HepG2 (cell line): ENCODE results near the gene TATDN3. TPM values are rescaled to one million over a fixed set of nuclear protein-coding genes. Genes with fewer than 3 reads are reported as not detected.

Experiments
- ATAC-seq: fragments of 200-7000 bp; cut with Tn5 transposase; 3 replicates; pipeline ENCODE4 v1.9.1; 2020; ENCODE audit warnings: mild to moderate bottlenecking, moderate library complexity
- BruUV-seq: library from RNA; stranded (reverse); fragments of 400-500 nt; replicated peaks from 2 replicates; lab custom pipeline; 2021; lab: Mats Ljungman, UMichigan
- CTCF ChIA-PET: fragments of 300-600 bp; formaldehyde crosslinking; extraction: SDS; loops from one replicate; lab custom pipeline; 2021; ENCODE audit warnings: low total read pairs, inconsistent platforms, low intra/inter-chr PET ratio; lab: Yijun Ruan, JAX
- POLR2A ChIA-PET: fragments of 350-600 bp; sonication (Branson Sonifier 250); formaldehyde crosslinking; loops from one replicate; lab custom pipeline; 2020; ENCODE audit warnings: antibody characterized with exemption, inconsistent platforms; lab: Yijun Ruan, JAX
- DNase-seq: peaks from one replicate; pipeline ENCODE4 v3.0.0-alpha.2; 2015; ENCODE audit warnings: low spot score
- FAIRE-seq: peaks from 3 replicates; lab custom pipeline; 2011; peaks lifted over from hg19 to GRCh38; lab: Jason Lieb, UNC
- H2AFZ ChIP-seq: one replicate; pipeline ENCODE4 v1.6.1; 2011; ENCODE audit warnings: low read length, inconsistent platforms
- H3K27ac ChIP-seq: fragments of 300-600 bp; 3 replicates; pipeline ENCODE4 v1.8.0; 2011; ENCODE audit warnings: mixed run types, mild to moderate bottlenecking, mixed read lengths, low read length, inconsistent platforms; ENCODE audit not compliant: insufficient read depth; ENCODE audit errors: extremely low read length
- H3K27me3 ChIP-seq, 2 experiments: fragments of 200-600 bp in 1 of 2; 2 replicates in 1 of 2; 3 replicates in 1 of 2; pipeline versions ENCODE4 v1.6.0 to v1.8.0; 2011; ENCODE audit warnings: low read length in 2 of 2, mild to moderate bottlenecking in 2 of 2, moderate library complexity in 2 of 2, inconsistent platforms in 1 of 2; ENCODE audit not compliant: insufficient read depth in 2 of 2, control insufficient read depth in 1 of 2
- H3K36me3 ChIP-seq, 2 experiments: fragments of 200-600 bp in 1 of 2; replicated peaks in 1 of 2; 2 replicates in 1 of 2; 3 replicates in 1 of 2; pipeline versions ENCODE4 v1.5.1 to v1.8.0; 2011; ENCODE audit warnings: low read length in 2 of 2, inconsistent platforms in 1 of 2; ENCODE audit not compliant: insufficient read depth in 2 of 2, control insufficient read depth in 1 of 2
- H3K4me1 ChIP-seq: 2 replicates; pipeline ENCODE4 v1.5.1; 2012; ENCODE audit warnings: low read length, inconsistent platforms; ENCODE audit not compliant: insufficient read depth
- H3K4me2 ChIP-seq: 2 replicates; pipeline ENCODE4 v1.6.0; 2011; ENCODE audit warnings: low read depth, low read length, inconsistent platforms
- H3K4me3 ChIP-seq, 3 experiments: fragments of 200-600 bp in 1 of 3; sonication (generic), shearing (Covaris generic) in 1 of 3; replicated peaks in 1 of 3; 2 replicates each; pipeline ENCODE4 v1.5.1; 2011 to 2016; ENCODE audit warnings: low read length in 3 of 3, inconsistent platforms in 2 of 3, low read depth in 2 of 3, mild to moderate bottlenecking in 2 of 3, control low read depth in 1 of 3, mixed read lengths in 1 of 3; ENCODE audit not compliant: insufficient read depth in 1 of 3
- H3K79me2 ChIP-seq: one replicate; pipeline ENCODE4 v1.6.1; 2011; ENCODE audit warnings: low read length, inconsistent platforms; ENCODE audit not compliant: insufficient read depth
- H3K9ac ChIP-seq: 2 replicates; pipeline ENCODE4 v1.6.0; 2011; ENCODE audit warnings: mild to moderate bottlenecking, low read depth, low read length, inconsistent platforms; ENCODE audit not compliant: insufficient read depth
- H3K9me3 ChIP-seq: 2 replicates; pipeline ENCODE4 v1.5.1; 2012; ENCODE audit warnings: mild to moderate bottlenecking, low read length
- H4K20me1 ChIP-seq: 2 replicates; pipeline ENCODE4 v1.6.0; 2011; ENCODE audit warnings: inconsistent platforms, mild to moderate bottlenecking, low read length, moderate library complexity; ENCODE audit not compliant: insufficient read depth
- EP300 ChIP-seq, 3 experiments: sonication (generic) in 1 of 3; formaldehyde crosslinking in 1 of 3; IDR thresholded peaks; 2 replicates each; pipeline versions ENCODE4 v1.5.1 to v1.6.1; 2011 to 2020; ENCODE audit warnings: low read depth in 2 of 3, low read length in 2 of 3, borderline replicate concordance in 1 of 3, improper control_type of control experiment in 1 of 3, mild to moderate bottlenecking in 1 of 3, missing genetic modification reagents in 1 of 3, moderate library complexity in 1 of 3
- GTF2F1 ChIP-seq: fragments of 150-350 bp; IDR thresholded peaks from 2 replicates; pipeline ENCODE4 v1.6.1; 2014; ENCODE audit warnings: low read length
- HMG20A ChIP-seq: IDR thresholded peaks from 2 replicates; pipeline ENCODE4 v1.6.1; 2016; ENCODE audit warnings: borderline replicate concordance
- HNF4A ChIP-seq: sonication (generic); formaldehyde crosslinking; IDR thresholded peaks from 2 replicates; pipeline ENCODE4 v1.4.0; 2020; ENCODE audit warnings: missing genetic modification reagents
- MED13 ChIP-seq: sonication (generic); formaldehyde crosslinking; IDR thresholded peaks from 2 replicates; pipeline ENCODE4 v1.5.0; 2020; ENCODE audit warnings: missing genetic modification reagents
- PCBP1 ChIP-seq: fragments of 200-400 bp; formaldehyde crosslinking; IDR thresholded peaks from 2 replicates; pipeline ENCODE4 v1.6.1; 2017; ENCODE audit warnings: mild to moderate bottlenecking, low read depth, low read length, borderline replicate concordance
- RELA ChIP-seq: sonication (generic); formaldehyde crosslinking; IDR thresholded peaks from 2 replicates; pipeline ENCODE4 v1.4.0; 2020; ENCODE audit warnings: missing genetic modification reagents
- RNF219 ChIP-seq: sonication (generic); formaldehyde crosslinking; IDR thresholded peaks from 2 replicates; pipeline ENCODE4 v1.5.0; 2020; ENCODE audit warnings: mild to moderate bottlenecking, missing genetic modification reagents
- TCF7 ChIP-seq: sonication (generic); IDR thresholded peaks from 2 replicates; pipeline ENCODE4 v1.6.1; 2016; ENCODE audit warnings: antibody characterized with exemption, low read depth
- ZBTB40 ChIP-seq, 2 experiments: fragments of 450-650 bp in 1 of 2; sonication (generic) in 1 of 2; formaldehyde crosslinking in 1 of 2; IDR thresholded peaks; 2 replicates each; pipeline versions ENCODE4 v1.6.1 to v1.8.0; 2016 to 2022; ENCODE audit warnings: antibody characterized with exemption in 1 of 2, mild to moderate bottlenecking in 1 of 2, missing genetic modification reagents in 1 of 2
- ZNF260 ChIP-seq: sonication (generic); formaldehyde crosslinking; IDR thresholded peaks from 2 replicates; pipeline ENCODE4 v1.4.0; 2020; ENCODE audit warnings: missing genetic modification reagents, low read depth, mild to moderate bottlenecking, borderline replicate concordance
- ZNF333 ChIP-seq: sonication (generic); formaldehyde crosslinking; IDR thresholded peaks from 2 replicates; pipeline ENCODE4 v1.4.0; 2020; ENCODE audit warnings: mild to moderate bottlenecking, missing genetic modification reagents, borderline replicate concordance
- WGBS: methylation state at CpG from one replicate; pipeline ENCODE4 v1.1.6; 2017; ENCODE audit warnings: low lambda C conversion rate; 5-methylcytosine and 5-hydroxymethylcytosine counted together
- in situ Hi-C: cut with HindIII; loops from 2 replicates; pipeline ENCODE4 v1.10.0; 2017; ENCODE audit warnings: low pct_unique_long_range_greater_than_20kb; ENCODE audit not compliant: extremely low pct_ligation_motif_present
- intact Hi-C: fragments of 100-400 bp; cut with micrococcal nuclease; formaldehyde crosslinking; loops from one replicate; pipeline ENCODE4 v1.10.0; 2022; ENCODE audit not compliant: unreplicated experiment
- polyA plus RNA-seq, 8 experiments: library from polyadenylated mRNA; depleted of rRNA in 3 of 8; stranded (reverse) in 7 of 8; unstranded in 1 of 8; fragments of >200 nt; fragmentation: Illumina TruSeq in 4 of 8; extraction: Trizol in 4 of 8; gene quantifications; 2 replicates each; pipeline versions ENCODE4 v1.2.1 to v1.2.3, GENCODE V29; 2011 to 2016; ENCODE audit warnings: low read depth in 4 of 8, missing spikeins in 1 of 8, mixed read lengths in 1 of 8; ENCODE audit not compliant: insufficient read depth in 1 of 8
- total RNA-seq, 5 experiments: library from RNA; depleted of rRNA; stranded (reverse); fragments of >200 nt; fragmentation: Illumina TruSeq; extraction: Trizol; gene quantifications; 2 replicates each; pipeline ENCODE4 v1.2.3, GENCODE V29; 2016; ENCODE audit warnings: low read depth in 1 of 5

Gene TATDN3
- total and polyA plus RNA-seq, 2 of the 13 experiments (the other 11 are each of a cell fraction or from before 2014, with no cell fraction given): 7.3 to 8.6 TPM

- H4K20me1 ChIP-seq: no peaks in the 10 kb centered on the region
- H3K4me1 ChIP-seq: peaks cover 75% of the 10 kb centered on the region
- peak overlapping the region; percentile 43 for H3K27ac ChIP-seq
- no peak overlapping the region for H3K9ac ChIP-seq
- H3K27me3 ChIP-seq: no peaks in the 10 kb centered on the region
- H3K9me3 ChIP-seq: no peaks in the 10 kb centered on the region
- ChIA-PET POLR2A (interaction anchor here (1.2 to 4.3 kb wide), 5 partner anchors 8 to 111 kb away, joined by 3 to 32 read pairs (median 7); partner anchors contain the start of genes FLVCR1, NSL1 and TATDN3), CTCF (no interaction called here)
- in situ Hi-C loops: loop anchor here (5.0 to 10.0 kb wide), 2 partner anchors 38 to 175 kb away; partner anchors contain the start of gene FLVCR1
- intact Hi-C loops: loop anchor here (10.0 kb wide), 2 partner anchors 95 to 175 kb away; no protein-coding TSS in a partner anchor
- H2AFZ ChIP-seq: no peak overlapping the region
- FAIRE-seq (no peak), DNase-seq (no peak), ATAC-seq (no peak)
- H3K36me3 ChIP-seq: no peaks in the 10 kb centered on the region
- H3K79me2 ChIP-seq: no peaks in the 10 kb centered on the region
- H3K4me2 ChIP-seq: peak overlapping the region; percentile 20; the same call in 1 of the 2 replicates
- 31% methylated on average over 5 of the region's 5 CpGs for WGBS
- BruUV-seq: no TSS peak
- H3K4me3 ChIP-seq: no peak overlapping the region
- 0 out of 2 replicates have a peak, but pooled peaks have one; percentile 13 for TF ChIP-seq TCF7
- no peak for TF ChIP-seq ZNF260
- no peak for TF ChIP-seq RNF219 (CRISPR knock-in tag)
- no peak for TF ChIP-seq HMG20A (CRISPR knock-in tag)
- no peak for TF ChIP-seq GTF2F1
- TF ChIP-seq ZBTB40 (IDR thresholded peaks at IDR 0.05): no peak
- no peak for TF ChIP-seq ZBTB40 (CRISPR knock-in tag; IDR thresholded peaks at IDR 0.05)
- TF ChIP-seq HNF4A (CRISPR knock-in tag): 0 out of 2 replicates have a peak, but pooled peaks have one; percentile 5
- no peak for TF ChIP-seq ZNF333 (CRISPR knock-in tag)
- no peak for TF ChIP-seq MED13 (CRISPR knock-in tag)
- TF ChIP-seq RELA (CRISPR knock-in tag): peak; percentile 93; the same call in 1 of the 2 replicates
- TF ChIP-seq PCBP1: no peak
- TF ChIP-seq EP300 (IDR thresholded peaks at IDR 0.05; ENCODE audit: low read depth in 2 of 2, low read length in 2 of 2): peak in 1 of 2 experiments; percentile 7; a peak in 1 of 4 replicates
- no peak for TF ChIP-seq EP300 (CRISPR knock-in tag; IDR thresholded peaks at IDR 0.05; ENCODE audit: borderline replicate concordance)
These were observed 28.0 kb downstream of the TATDN3 start for GRCh38 chr1:212819726-212820125.
